ENCODE measurements around the gene RAB17. TPM values are rescaled to one million over a fixed set of nuclear protein-coding genes. Genes with fewer than 3 reads are reported as not detected.

RAB17 gene
- total and polyA plus RNA-seq, 2 of the 8 experiments (the other 6 are each of a cell fraction or from before 2014, with no cell fraction given), result 42.6 to 83.4 TPM

DNA sequence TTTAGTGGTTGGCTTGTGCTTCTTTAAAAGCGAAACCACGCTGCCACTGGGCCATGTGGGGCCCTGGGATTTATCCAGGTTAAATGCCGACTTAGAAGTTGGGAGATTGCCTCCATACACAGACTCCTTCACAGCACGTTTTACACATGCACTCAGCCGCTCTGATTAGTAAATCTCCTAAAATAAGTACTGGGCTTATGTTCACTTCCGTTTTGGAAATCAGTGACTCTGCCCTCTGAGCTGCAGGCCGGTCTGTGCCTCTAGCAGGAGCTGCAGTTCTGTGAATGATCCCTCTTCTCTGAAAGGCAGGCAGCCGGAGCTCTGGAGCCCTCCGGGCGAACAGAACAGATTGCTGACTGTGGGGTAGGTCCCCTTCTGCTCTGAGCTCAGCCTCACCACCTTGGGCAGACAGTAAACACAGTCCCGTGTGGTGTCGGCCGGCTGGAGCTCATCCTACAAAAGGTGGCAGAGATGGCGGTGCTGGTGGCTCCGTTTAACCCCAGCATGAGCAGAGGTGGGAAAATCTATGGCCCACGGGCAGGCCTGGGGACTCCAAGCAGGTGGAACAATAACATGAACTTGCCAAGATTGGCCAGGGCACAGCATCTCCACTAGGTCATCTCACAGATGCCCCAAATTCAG, 9.8 kb upstream of the RAB17 start:
- H3K79me2 ChIP-seq (ENCODE audit: control insufficient read depth in 1 of 2, insufficient read depth in 2 of 2, low read length in 2 of 2), result no peaks in the 10 kb centered on the region
- peak overlapping the region; percentile 40 for H4K91ac ChIP-seq (replicated peaks; ENCODE audit: insufficient read length, low read length)
- H4K8ac ChIP-seq (ENCODE audit: extremely low read depth, insufficient read depth, low read length), result no peak overlapping the region
- no peak overlapping the region for H3K14ac ChIP-seq (ENCODE audit: insufficient read length)
- H3K4me1 ChIP-seq (replicated peaks in 1 of 4; ENCODE audit: control insufficient read depth in 3 of 4, insufficient read depth in 4 of 4, low read length in 3 of 4), result peaks cover 2 to 26% (median 12%) of the 10 kb centered on the region in 4 experiments
- H3K27me3 ChIP-seq (replicated peaks in 1 of 4; ENCODE audit: control insufficient read depth in 3 of 4, extremely low read depth in 1 of 4, insufficient read depth in 3 of 4, low read length in 3 of 4), result no peaks in the 10 kb centered on the region
- H3K4ac ChIP-seq (replicated peaks; ENCODE audit: insufficient read length, low read depth, low read length), result no peak overlapping the region
- peaks cover 0 to 4% of the 10 kb centered on the region in 2 experiments; a peak in 1 of 4 replicates for H3K9me3 ChIP-seq (ENCODE audit: insufficient read depth in 2 of 2, low read depth in 1 of 2, low read length in 1 of 2)
- peak overlapping the region; percentile 40; the same call in 1 of the 2 replicates for H2BK20ac ChIP-seq (ENCODE audit: low read length)
- ChIA-PET POLR2A (ENCODE audit: partially characterized antibody) (interaction anchor here (1.2 to 7.5 kb wide), 5 partner anchors 10 to 64 kb away, joined by 3 to 51 read pairs (median 5); partner anchors contain the start of genes LRRFIP1 and RAB17), CTCF (ENCODE audit: partially characterized antibody) (interaction anchor here (0.9 to 8.8 kb wide), 10 partner anchors 8 to 159 kb away, joined by 3 to 63 read pairs (median 6); partner anchors contain the start of gene RAB17)
- no peak overlapping the region for H3K9ac ChIP-seq (replicated peaks in 1 of 4; ENCODE audit: extremely low read depth in 1 of 4, low read depth in 3 of 4, low read length in 3 of 4)
- H3K4me2 ChIP-seq (ENCODE audit: insufficient read depth in 1 of 2, low read depth in 2 of 2, low read length in 2 of 2), result no peak overlapping the region
- H2AFZ ChIP-seq (ENCODE audit: low read length), result no peak overlapping the region
- no peak overlapping the region for H3K27ac ChIP-seq (ENCODE audit: low read depth, low read length)
- H4K20me1 ChIP-seq (replicated peaks in 1 of 2; ENCODE audit: control insufficient read depth in 1 of 2, insufficient read depth in 2 of 2, low read length in 2 of 2), result no peaks in the 10 kb centered on the region
- no peak for FAIRE-seq
- no peak overlapping the region for H2BK120ac ChIP-seq (replicated peaks; ENCODE audit: low read depth, low read length)
- H3K56ac ChIP-seq (replicated peaks; ENCODE audit: insufficient read length, low read depth, low read length), result no peak overlapping the region
- peak overlapping the region; percentile 82; the same call in 1 of the 2 replicates for H2BK12ac ChIP-seq (ENCODE audit: low read depth, low read length)
- H3K23me2 ChIP-seq (ENCODE audit: low read depth, low read length), result no peaks in the 10 kb centered on the region
- peak overlapping the region; percentile 21; the same call in 1 of the 2 replicates for H3K18ac ChIP-seq (ENCODE audit: extremely low read depth, low read length)
- no peak overlapping the region for H3K4me3 ChIP-seq (ENCODE audit: extremely low read depth in 1 of 4, insufficient read depth in 2 of 4, low read depth in 3 of 4, low read length in 4 of 4)
- H3K79me1 ChIP-seq (ENCODE audit: low read depth, low read length), result no peaks in the 10 kb centered on the region
- no peak overlapping the region for H2BK5ac ChIP-seq (ENCODE audit: low read depth, low read length)
- no peak overlapping the region for H3K23ac ChIP-seq (ENCODE audit: insufficient read length)
- 84% methylated on average over 16 of the region's 16 CpGs; no CpG with 5 or more reads in 1 of the 2 experiments for WGBS, 2 experiments (ENCODE audit: extremely low coverage in 1 of 2, insufficient coverage in 1 of 2, insufficient read length in 1 of 2, insufficient replicate concordance in 2 of 2, low coverage in 1 of 2, low lambda C conversion rate in 2 of 2, missing lambda C conversion rate in 1 of 2)
- no peaks in the 10 kb centered on the region for H3K36me3 ChIP-seq (ENCODE audit: control insufficient read depth in 2 of 4, insufficient read depth in 4 of 4, low read length in 3 of 4)
- no peak for DNase-seq (ENCODE audit: low read depth in 1 of 2, low spot score in 2 of 2)
- H2BK15ac ChIP-seq (ENCODE audit: low read length), result peak overlapping the region; percentile 33; the same call in 1 of the 2 replicates
- no peak overlapping the region; the same call in 1 of the 2 replicates for H2AK5ac ChIP-seq (ENCODE audit: low read depth, low read length)
- H4K5ac ChIP-seq (ENCODE audit: insufficient read length, low read depth, low read length), result no peak overlapping the region
- TF ChIP-seq RXRA (IDR thresholded peaks at IDR 0.05; ENCODE audit: insufficient read depth, low read depth, low read length) (no peak), CBX5 (IDR thresholded peaks at IDR 0.05; ENCODE audit: low read depth, low read length) (no peak), TAF1 (IDR thresholded peaks at IDR 0.05; ENCODE audit: low read depth, low read length) (no peak), JUN (IDR thresholded peaks at IDR 0.05; ENCODE audit: low read depth, low read length) (no peak), TAF7 (optimal IDR thresholded peaks at IDR 0.05; ENCODE audit: borderline replicate concordance, low read depth, low read length) (no peak), ZNF274 (IDR thresholded peaks at IDR 0.05; ENCODE audit: borderline replicate concordance, extremely low read depth, low read length) (no peak), TCF12 (IDR thresholded peaks at IDR 0.05; ENCODE audit: low read depth, low read length) (no peak), SP4 (IDR thresholded peaks at IDR 0.05; ENCODE audit: low read length) (no peak), SRF (IDR thresholded peaks at IDR 0.05; ENCODE audit: low read depth, low read length) (no peak), RBBP5 (IDR thresholded peaks at IDR 0.05; ENCODE audit: borderline replicate concordance, low read depth, low read length) (no peak), SAP30 (IDR thresholded peaks at IDR 0.05; ENCODE audit: insufficient read depth, insufficient replicate concordance, low read length) (no peak), FOSL1 (IDR thresholded peaks at IDR 0.05; ENCODE audit: insufficient read depth, low read depth, low read length) (no peak)

Data from H1 (cell line).